GM23248 (cell line): ENCODE measurements around the gene ZBTB49.

ENCODE experiments used
- EZH2 ChIP-seq: fragments of 200-600 bp; sonication (generic); IDR thresholded peaks from 2 replicates; pipeline ENCODE4 v1.6.1; 2018; ENCODE audit warnings: antibody characterized with exemption, mild to moderate bottlenecking; ENCODE audit not compliant: insufficient read depth, poor library complexity, severe bottlenecking
- EZH2phosphoT487 ChIP-seq: fragments of 200-600 bp; sonication (generic); IDR thresholded peaks from 2 replicates; pipeline ENCODE4 v1.6.1; 2018; ENCODE audit warnings: antibody characterized with exemption, moderate library complexity, mild to moderate bottlenecking, low read depth; ENCODE audit not compliant: insufficient read depth

DNA sequence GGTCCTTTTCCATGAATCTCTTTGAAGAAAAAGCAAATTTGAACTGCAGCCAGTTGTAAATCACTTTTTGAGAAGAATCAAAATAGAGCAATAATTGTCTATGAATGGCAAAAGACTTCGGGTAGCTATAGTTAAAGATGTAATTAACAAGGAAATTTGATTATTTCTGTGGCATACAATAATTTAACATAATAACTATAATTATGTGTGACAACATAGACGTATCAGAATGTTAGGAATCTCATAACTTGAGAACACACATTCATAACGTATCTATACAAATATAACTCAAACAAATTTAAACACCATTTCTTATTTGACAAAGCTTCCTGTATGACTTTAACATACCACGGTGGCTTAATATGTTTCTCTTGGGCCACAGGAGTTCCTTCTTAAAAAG, 60.9 kb downstream of the ZBTB49 start:
- no peak for TF ChIP-seq EZH2phosphoT487
- no peak for TF ChIP-seq EZH2
